ENCODE results near the gene GRID1. TPM values are rescaled to one million over a fixed set of nuclear protein-coding genes. Genes with fewer than 3 reads are reported as not detected.

Gene GRID1
- total and polyA plus RNA-seq, 10 donors, result 0.06 to 0.42 (median 0.15) TPM; not detected in 4

GRCh38 chr10:85724215-85724614, 642.4 kb downstream of the GRID1 start:
- 75 to 87% (median 79%) methylated on average over 6 of the region's 6 CpGs for WGBS, 5 donors
- no peaks in the 10 kb centered on the region for H3K36me3 ChIP-seq
- no peak overlapping the region for H3K27ac ChIP-seq
- TF ChIP-seq POLR2A (IDR thresholded peaks at IDR 0.05) (no peak), CTCF (IDR thresholded peaks at IDR 0.05 in 8 of 11, conservative IDR thresholded peaks at IDR 0.05 in 3 of 11) (no peak), POLR2AphosphoS5 (IDR thresholded peaks at IDR 0.05) (no peak)
- no peaks in the 10 kb centered on the region for H3K9me3 ChIP-seq
- H3K4me1 ChIP-seq, result no peaks in the 10 kb centered on the region
- H3K27me3 ChIP-seq (replicated peaks in 1 of 7), result no peaks in the 10 kb centered on the region
- no peak overlapping the region for H3K4me3 ChIP-seq
- DNase-seq, result no peak
- intact Hi-C loops (cut with DNase I; ENCODE audit: low total_unique reads), result no loop called here

GRCh38 chr10:85720931-85721590, 645.5 kb downstream of the GRID1 start:
- Histone ChIP-seq H3K9me3 (no peaks in the 10 kb centered on the region), H3K4me3 (no peak overlapping the region), H3K27ac (no peak overlapping the region), H3K4me1 (no peaks in the 10 kb centered on the region), H3K36me3 (no peaks in the 10 kb centered on the region), H3K27me3 (replicated peaks in 1 of 7) (no peaks in the 10 kb centered on the region)
- DNase-seq, result no peak
- intact Hi-C loops (cut with DNase I; ENCODE audit: low total_unique reads), result no loop called here
- no peak for TF ChIP-seq POLR2AphosphoS5 (IDR thresholded peaks at IDR 0.05)
- no peak for TF ChIP-seq POLR2A (IDR thresholded peaks at IDR 0.05)
- no peak for TF ChIP-seq CTCF (IDR thresholded peaks at IDR 0.05 in 8 of 11, conservative IDR thresholded peaks at IDR 0.05 in 3 of 11)
- WGBS, 5 donors, result 67 to 74% (median 74%) methylated on average over 5 of the region's 5 CpGs

- Histone ChIP-seq H3K4me1 (no peaks in the 10 kb centered on the region), H3K27ac (no peak overlapping the region), H3K27me3 (replicated peaks in 1 of 7) (no peaks in the 10 kb centered on the region), H3K36me3 (no peaks in the 10 kb centered on the region), H3K9me3 (no peaks in the 10 kb centered on the region), H3K4me3 (no peak overlapping the region)
- TF ChIP-seq POLR2A (IDR thresholded peaks at IDR 0.05) (no peak), POLR2AphosphoS5 (IDR thresholded peaks at IDR 0.05) (no peak), CTCF (IDR thresholded peaks at IDR 0.05 in 8 of 11, conservative IDR thresholded peaks at IDR 0.05 in 3 of 11) (no peak)
- WGBS, 5 donors, result 47 to 68% (median 58%) methylated on average over 3 of the region's 3 CpGs
- DNase-seq, result no peak
- intact Hi-C loops (cut with DNase I; ENCODE audit: low total_unique reads), result no loop called here
Observed at GRCh38 chr10:85719408-85719807, 647.2 kb downstream of the GRID1 start.

DNA sequence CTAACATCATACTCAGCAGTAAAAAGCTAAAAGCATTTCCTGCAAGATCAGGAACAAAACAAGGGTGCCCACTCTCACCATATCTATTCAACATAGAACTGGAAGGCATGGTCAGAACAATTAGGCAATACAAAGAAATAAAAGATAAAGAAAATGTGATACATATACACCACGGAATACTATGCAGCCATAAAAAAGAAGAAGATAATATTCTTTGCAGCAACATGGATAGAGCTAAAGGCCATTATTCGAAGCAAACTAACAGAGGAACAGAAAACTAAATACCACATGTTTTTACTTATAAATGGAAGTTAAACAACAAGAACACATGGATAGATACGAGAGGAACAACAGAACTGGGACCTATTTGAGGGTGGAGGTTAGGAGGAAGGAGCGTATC, 652.7 kb downstream of the GRID1 start:
- Histone ChIP-seq H3K4me1 (no peaks in the 10 kb centered on the region), H3K27me3 (replicated peaks in 1 of 7) (no peaks in the 10 kb centered on the region), H3K4me3 (no peak overlapping the region), H3K9me3 (peaks cover 0 to 19% (median 6%) of the 10 kb centered on the region in 8 donors), H3K27ac (no peak overlapping the region), H3K36me3 (no peaks in the 10 kb centered on the region)
- intact Hi-C loops (cut with DNase I; ENCODE audit: low total_unique reads), result no loop called here
- WGBS, 5 donors, result 75 to 87% (median 81%) methylated on average over 4 of the region's 4 CpGs
- no peak for DNase-seq
- TF ChIP-seq POLR2A (IDR thresholded peaks at IDR 0.05), result no peak
- TF ChIP-seq CTCF (IDR thresholded peaks at IDR 0.05 in 8 of 11, conservative IDR thresholded peaks at IDR 0.05 in 3 of 11), result no peak
- TF ChIP-seq POLR2AphosphoS5 (IDR thresholded peaks at IDR 0.05), result no peak
